Measurements from ENCODE around the gene NCAM2.

The NCAM2 gene

DNA sequence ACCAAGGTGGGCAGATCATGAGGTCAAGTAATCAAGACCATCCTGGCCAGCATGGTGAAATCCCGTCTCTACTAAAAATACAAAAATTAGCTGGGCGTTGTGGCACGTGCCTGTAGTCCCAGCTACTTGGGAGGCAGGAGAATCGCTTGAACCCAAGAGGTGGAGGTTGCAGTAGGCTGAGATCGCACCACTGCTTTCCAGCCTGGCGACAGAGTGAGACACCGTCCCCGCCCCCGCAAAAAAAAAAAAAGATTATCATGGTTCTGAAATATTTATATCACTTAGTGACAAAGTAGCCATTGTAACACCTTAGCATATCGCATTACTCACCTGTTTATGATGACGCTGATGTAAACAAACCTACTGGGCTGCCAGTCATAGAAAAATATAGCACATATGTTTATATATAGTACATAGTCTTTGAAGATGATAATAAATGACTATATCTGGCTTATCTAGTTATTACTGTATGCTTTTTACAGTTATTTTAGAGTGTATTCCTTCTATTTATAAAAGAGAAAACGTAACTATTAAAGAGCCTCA is 160.2 kb downstream of the NCAM2 start:
- Histone ChIP-seq H3K4me3 (ENCODE audit: low read depth, low read length) (no peak overlapping the region), H3K27ac (ENCODE audit: extremely low read depth, low read depth, low read length) (no peak overlapping the region), H3K36me3 (ENCODE audit: control insufficient read depth in 2 of 2, insufficient read depth in 1 of 2, low read length in 2 of 2) (no peaks in the 10 kb centered on the region), H3K9me3 (ENCODE audit: control insufficient read depth, insufficient read depth, low read depth, low read length) (no peaks in the 10 kb centered on the region), H3K4me1 (ENCODE audit: control insufficient read depth, insufficient read depth, low read length) (no peaks in the 10 kb centered on the region)
- ChIA-PET POLR2A (no interaction called here), CTCF (interaction anchor here (1.2 kb wide), 1 partner anchor 1633 kb away, joined by 4 read pairs; no protein-coding TSS in a partner anchor)
- TF ChIP-seq ZNF37A (tag by site-specific recombination; IDR thresholded peaks at IDR 0.05) = no peak
- no peak for TF ChIP-seq HOXA7 (CRISPR knock-in tag; IDR thresholded peaks at IDR 0.05; ENCODE audit: borderline replicate concordance)
- TF ChIP-seq ZNF433 (tag by site-specific recombination; IDR thresholded peaks at IDR 0.05; ENCODE audit: low read depth) = no peak
- no peak for TF ChIP-seq ZNF555 (tag by site-specific recombination; conservative IDR thresholded peaks at IDR 0.05)
- TF ChIP-seq KLF7 (tag by site-specific recombination; IDR thresholded peaks at IDR 0.05; ENCODE audit: borderline replicate concordance) = no peak
- TF ChIP-seq BCL11B (tag by site-specific recombination; IDR thresholded peaks at IDR 0.05; ENCODE audit: low read depth) = no peak
- TF ChIP-seq ZNF311 (tag by site-specific recombination; IDR thresholded peaks at IDR 0.05; ENCODE audit: borderline replicate concordance) = no peak
- TF ChIP-seq OSR2 (tag by site-specific recombination; IDR thresholded peaks at IDR 0.05) = no peak
- no peak for TF ChIP-seq YY2 (tag by site-specific recombination; IDR thresholded peaks at IDR 0.05)
- TF ChIP-seq, protein P1, sequence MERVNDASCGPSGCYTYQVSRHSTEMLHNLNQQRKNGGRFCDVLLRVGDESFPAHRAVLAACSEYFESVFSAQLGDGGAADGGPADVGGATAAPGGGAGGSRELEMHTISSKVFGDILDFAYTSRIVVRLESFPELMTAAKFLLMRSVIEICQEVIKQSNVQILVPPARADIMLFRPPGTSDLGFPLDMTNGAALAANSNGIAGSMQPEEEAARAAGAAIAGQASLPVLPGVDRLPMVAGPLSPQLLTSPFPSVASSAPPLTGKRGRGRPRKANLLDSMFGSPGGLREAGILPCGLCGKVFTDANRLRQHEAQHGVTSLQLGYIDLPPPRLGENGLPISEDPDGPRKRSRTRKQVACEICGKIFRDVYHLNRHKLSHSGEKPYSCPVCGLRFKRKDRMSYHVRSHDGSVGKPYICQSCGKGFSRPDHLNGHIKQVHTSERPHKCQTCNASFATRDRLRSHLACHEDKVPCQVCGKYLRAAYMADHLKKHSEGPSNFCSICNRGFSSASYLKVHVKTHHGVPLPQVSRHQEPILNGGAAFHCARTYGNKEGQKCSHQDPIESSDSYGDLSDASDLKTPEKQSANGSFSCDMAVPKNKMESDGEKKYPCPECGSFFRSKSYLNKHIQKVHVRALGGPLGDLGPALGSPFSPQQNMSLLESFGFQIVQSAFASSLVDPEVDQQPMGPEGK (tag by site-specific recombination; IDR thresholded peaks at IDR 0.05) = no peak
- TF ChIP-seq, protein P2, sequence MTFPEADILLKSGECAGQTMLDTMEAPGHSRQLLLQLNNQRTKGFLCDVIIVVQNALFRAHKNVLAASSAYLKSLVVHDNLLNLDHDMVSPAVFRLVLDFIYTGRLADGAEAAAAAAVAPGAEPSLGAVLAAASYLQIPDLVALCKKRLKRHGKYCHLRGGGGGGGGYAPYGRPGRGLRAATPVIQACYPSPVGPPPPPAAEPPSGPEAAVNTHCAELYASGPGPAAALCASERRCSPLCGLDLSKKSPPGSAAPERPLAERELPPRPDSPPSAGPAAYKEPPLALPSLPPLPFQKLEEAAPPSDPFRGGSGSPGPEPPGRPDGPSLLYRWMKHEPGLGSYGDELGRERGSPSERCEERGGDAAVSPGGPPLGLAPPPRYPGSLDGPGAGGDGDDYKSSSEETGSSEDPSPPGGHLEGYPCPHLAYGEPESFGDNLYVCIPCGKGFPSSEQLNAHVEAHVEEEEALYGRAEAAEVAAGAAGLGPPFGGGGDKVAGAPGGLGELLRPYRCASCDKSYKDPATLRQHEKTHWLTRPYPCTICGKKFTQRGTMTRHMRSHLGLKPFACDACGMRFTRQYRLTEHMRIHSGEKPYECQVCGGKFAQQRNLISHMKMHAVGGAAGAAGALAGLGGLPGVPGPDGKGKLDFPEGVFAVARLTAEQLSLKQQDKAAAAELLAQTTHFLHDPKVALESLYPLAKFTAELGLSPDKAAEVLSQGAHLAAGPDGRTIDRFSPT (tag by site-specific recombination; IDR thresholded peaks at IDR 0.05) = no peak
- TF ChIP-seq MYNN (tag by site-specific recombination; IDR thresholded peaks at IDR 0.05; ENCODE audit: borderline replicate concordance) = no peak
- TF ChIP-seq, protein P3, sequence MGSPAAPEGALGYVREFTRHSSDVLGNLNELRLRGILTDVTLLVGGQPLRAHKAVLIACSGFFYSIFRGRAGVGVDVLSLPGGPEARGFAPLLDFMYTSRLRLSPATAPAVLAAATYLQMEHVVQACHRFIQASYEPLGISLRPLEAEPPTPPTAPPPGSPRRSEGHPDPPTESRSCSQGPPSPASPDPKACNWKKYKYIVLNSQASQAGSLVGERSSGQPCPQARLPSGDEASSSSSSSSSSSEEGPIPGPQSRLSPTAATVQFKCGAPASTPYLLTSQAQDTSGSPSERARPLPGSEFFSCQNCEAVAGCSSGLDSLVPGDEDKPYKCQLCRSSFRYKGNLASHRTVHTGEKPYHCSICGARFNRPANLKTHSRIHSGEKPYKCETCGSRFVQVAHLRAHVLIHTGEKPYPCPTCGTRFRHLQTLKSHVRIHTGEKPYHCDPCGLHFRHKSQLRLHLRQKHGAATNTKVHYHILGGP (tag by site-specific recombination; IDR thresholded peaks at IDR 0.05) = no peak
- TF ChIP-seq ZNF2 (tag by site-specific recombination; IDR thresholded peaks at IDR 0.05) = no peak
- no peak for TF ChIP-seq ZBTB20 (tag by site-specific recombination; IDR thresholded peaks at IDR 0.05)
- TF ChIP-seq ZNF654 (tag by site-specific recombination; IDR thresholded peaks at IDR 0.05; ENCODE audit: low read depth) = no peak
- no peak for TF ChIP-seq RBAK (tag by site-specific recombination; IDR thresholded peaks at IDR 0.05)
- TF ChIP-seq ZNF660 (tag by site-specific recombination; IDR thresholded peaks at IDR 0.05) = no peak
- no peak for TF ChIP-seq GFI1B (tag by site-specific recombination; IDR thresholded peaks at IDR 0.05)

DNA sequence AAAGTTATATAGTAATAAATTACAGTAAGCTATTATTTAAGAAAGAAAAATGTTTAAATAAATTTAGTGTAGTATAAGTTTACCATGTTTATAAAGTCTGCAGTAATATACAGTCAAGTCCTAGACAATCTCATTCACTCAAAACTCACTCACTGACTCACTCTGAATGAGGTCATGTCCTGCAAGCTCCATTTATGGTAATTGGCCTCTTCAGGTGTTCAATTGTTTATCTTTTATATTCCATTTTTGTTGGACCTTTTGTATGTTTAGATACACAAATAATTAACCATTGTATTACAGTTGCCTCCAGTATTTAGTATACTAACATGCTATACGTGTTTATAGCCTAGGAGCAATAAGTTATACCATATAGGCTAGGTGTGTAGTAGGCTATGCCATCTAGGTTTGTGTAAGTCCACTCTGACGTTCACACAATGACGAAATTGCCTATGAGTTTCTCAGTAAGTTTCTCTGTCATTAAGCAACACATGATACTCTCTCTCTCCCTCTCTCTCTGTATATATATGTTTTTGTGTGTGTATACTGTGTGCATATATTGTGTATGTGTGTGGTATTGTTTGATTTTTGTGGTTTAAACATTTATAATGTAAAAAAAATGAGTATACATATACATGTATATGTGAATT is 161.2 kb downstream of the NCAM2 start:
- Histone ChIP-seq H3K9me3 (ENCODE audit: control insufficient read depth, insufficient read depth, low read depth, low read length) (no peaks in the 10 kb centered on the region), H3K36me3 (ENCODE audit: control insufficient read depth in 2 of 2, insufficient read depth in 1 of 2, low read length in 2 of 2) (no peaks in the 10 kb centered on the region), H3K4me3 (ENCODE audit: low read depth, low read length) (no peak overlapping the region), H3K4me1 (ENCODE audit: control insufficient read depth, insufficient read depth, low read length) (no peaks in the 10 kb centered on the region), H3K27ac (ENCODE audit: extremely low read depth, low read depth, low read length) (no peak overlapping the region)
- TF ChIP-seq ZNF610 (tag by site-specific recombination; IDR thresholded peaks at IDR 0.05; ENCODE audit: borderline replicate concordance) = no peak
- TF ChIP-seq ZNF174 (tag by site-specific recombination; IDR thresholded peaks at IDR 0.05) = no peak
- TF ChIP-seq ZNF433 (tag by site-specific recombination; IDR thresholded peaks at IDR 0.05; ENCODE audit: low read depth) = no peak
- TF ChIP-seq, protein P4, sequence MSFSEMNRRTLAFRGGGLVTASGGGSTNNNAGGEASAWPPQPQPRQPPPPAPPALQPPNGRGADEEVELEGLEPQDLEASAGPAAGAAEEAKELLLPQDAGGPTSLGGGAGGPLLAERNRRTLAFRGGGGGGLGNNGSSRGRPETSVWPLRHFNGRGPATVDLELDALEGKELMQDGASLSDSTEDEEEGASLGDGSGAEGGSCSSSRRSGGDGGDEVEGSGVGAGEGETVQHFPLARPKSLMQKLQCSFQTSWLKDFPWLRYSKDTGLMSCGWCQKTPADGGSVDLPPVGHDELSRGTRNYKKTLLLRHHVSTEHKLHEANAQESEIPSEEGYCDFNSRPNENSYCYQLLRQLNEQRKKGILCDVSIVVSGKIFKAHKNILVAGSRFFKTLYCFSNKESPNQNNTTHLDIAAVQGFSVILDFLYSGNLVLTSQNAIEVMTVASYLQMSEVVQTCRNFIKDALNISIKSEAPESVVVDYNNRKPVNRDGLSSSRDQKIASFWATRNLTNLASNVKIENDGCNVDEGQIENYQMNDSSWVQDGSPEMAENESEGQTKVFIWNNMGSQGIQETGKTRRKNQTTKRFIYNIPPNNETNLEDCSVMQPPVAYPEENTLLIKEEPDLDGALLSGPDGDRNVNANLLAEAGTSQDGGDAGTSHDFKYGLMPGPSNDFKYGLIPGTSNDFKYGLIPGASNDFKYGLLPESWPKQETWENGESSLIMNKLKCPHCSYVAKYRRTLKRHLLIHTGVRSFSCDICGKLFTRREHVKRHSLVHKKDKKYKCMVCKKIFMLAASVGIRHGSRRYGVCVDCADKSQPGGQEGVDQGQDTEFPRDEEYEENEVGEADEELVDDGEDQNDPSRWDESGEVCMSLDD (tag by site-specific recombination; IDR thresholded peaks at IDR 0.05) = no peak
- no peak for TF ChIP-seq ZNF423 (tag by site-specific recombination; IDR thresholded peaks at IDR 0.05)
- TF ChIP-seq, protein P5, sequence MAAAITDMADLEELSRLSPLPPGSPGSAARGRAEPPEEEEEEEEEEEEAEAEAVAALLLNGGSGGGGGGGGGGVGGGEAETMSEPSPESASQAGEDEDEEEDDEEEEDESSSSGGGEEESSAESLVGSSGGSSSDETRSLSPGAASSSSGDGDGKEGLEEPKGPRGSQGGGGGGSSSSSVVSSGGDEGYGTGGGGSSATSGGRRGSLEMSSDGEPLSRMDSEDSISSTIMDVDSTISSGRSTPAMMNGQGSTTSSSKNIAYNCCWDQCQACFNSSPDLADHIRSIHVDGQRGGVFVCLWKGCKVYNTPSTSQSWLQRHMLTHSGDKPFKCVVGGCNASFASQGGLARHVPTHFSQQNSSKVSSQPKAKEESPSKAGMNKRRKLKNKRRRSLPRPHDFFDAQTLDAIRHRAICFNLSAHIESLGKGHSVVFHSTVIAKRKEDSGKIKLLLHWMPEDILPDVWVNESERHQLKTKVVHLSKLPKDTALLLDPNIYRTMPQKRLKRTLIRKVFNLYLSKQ (tag by site-specific recombination; IDR thresholded peaks at IDR 0.05; ENCODE audit: borderline replicate concordance) = no peak
- CTCF ChIA-PET = interaction anchor here (0.6 to 1.2 kb wide), 2 partner anchors 36 to 1632 kb away, joined by 3 to 4 read pairs; no protein-coding TSS in a partner anchor
- POLR2A ChIA-PET = no interaction called here
